DOHH2 (cell line): ENCODE results near the gene DNTT.
A peak's percentile ranks its signal among the peaks of the same experiment; 100 is the strongest.

Experiments used
- H3F3A ChIP-seq: fragments of 200-600 bp; sonication (generic), shearing (Covaris generic); 2 replicates; pipeline ENCODE4 v1.6.0; 2016; ENCODE audit warnings: antibody characterized with exemption, mild to moderate bottlenecking; ENCODE audit not compliant: control insufficient read depth, insufficient read depth
- H3K27ac ChIP-seq: fragments of 200-600 bp; sonication (generic); 2 replicates; pipeline ENCODE4 v1.5.1; 2014; ENCODE audit warnings: low read depth, mild to moderate bottlenecking, low read length, moderate library complexity
- H3K27me3 ChIP-seq: fragments of 200-600 bp; sonication (generic); 2 replicates; pipeline ENCODE4 v1.6.1; 2014; ENCODE audit warnings: mild to moderate bottlenecking, low read length, mixed read lengths; ENCODE audit not compliant: control insufficient read depth
- H3K36me3 ChIP-seq: fragments of 200-600 bp; sonication (generic); 2 replicates; pipeline ENCODE4 v1.6.1; 2014; ENCODE audit warnings: mild to moderate bottlenecking, low read length, moderate library complexity, mixed read lengths; ENCODE audit not compliant: control insufficient read depth
- H3K4me1 ChIP-seq: fragments of 200-600 bp; sonication (generic); 2 replicates; pipeline ENCODE4 v1.6.1; 2014; ENCODE audit warnings: mild to moderate bottlenecking, low read length, mixed read lengths; ENCODE audit not compliant: control insufficient read depth
- H3K4me2 ChIP-seq: fragments of 200-600 bp; sonication (generic); 2 replicates; pipeline ENCODE4 v1.6.0; 2014; ENCODE audit warnings: mild to moderate bottlenecking, low read length, moderate library complexity
- H3K4me3 ChIP-seq: fragments of 200-600 bp; sonication (generic); 2 replicates; pipeline ENCODE4 v1.5.1; 2014; ENCODE audit warnings: mild to moderate bottlenecking, low read length, mixed read lengths
- H3K79me2 ChIP-seq: fragments of 200-600 bp; sonication (generic); 2 replicates; pipeline ENCODE4 v1.6.1; 2014; ENCODE audit warnings: mild to moderate bottlenecking, low read length, mixed read lengths; ENCODE audit not compliant: control insufficient read depth
- H3K9me2 ChIP-seq: fragments of 200-600 bp; sonication (generic); replicated peaks from 2 replicates; pipeline ENCODE4 v1.6.1; 2014; ENCODE audit warnings: mild to moderate bottlenecking, low read length, mixed read lengths; ENCODE audit not compliant: control insufficient read depth
- H3K9me3 ChIP-seq: fragments of 200-600 bp; sonication (generic); 2 replicates; pipeline ENCODE4 v1.6.1; 2014; ENCODE audit warnings: antibody characterized with exemption, low read length, mixed read lengths; ENCODE audit not compliant: control insufficient read depth, insufficient read depth
- H4K20me1 ChIP-seq: fragments of 200-600 bp; sonication (generic); 2 replicates; pipeline ENCODE4 v1.6.0; 2014; ENCODE audit warnings: low read depth, mild to moderate bottlenecking, antibody characterized with exemption, low read length, moderate library complexity; ENCODE audit not compliant: control insufficient read depth, insufficient read depth
- EZH2phosphoT487 ChIP-seq: fragments of 200-600 bp; sonication (generic); IDR thresholded peaks from 2 replicates; pipeline ENCODE4 v1.6.1; 2017; ENCODE audit warnings: borderline replicate concordance, mild to moderate bottlenecking, antibody characterized with exemption, low read length, moderate library complexity, mixed read lengths
- TF ChIP-seq, protein P1 (sequence below): fragments of 200-600 bp; sonication (generic); IDR thresholded peaks from one replicate; pipeline ENCODE4 v1.5.1; 2014; ENCODE audit warnings: antibody characterized with exemption, mild to moderate bottlenecking, low read depth, low read length; ENCODE audit not compliant: poor library complexity, severe bottlenecking

DNTT gene

DNA sequence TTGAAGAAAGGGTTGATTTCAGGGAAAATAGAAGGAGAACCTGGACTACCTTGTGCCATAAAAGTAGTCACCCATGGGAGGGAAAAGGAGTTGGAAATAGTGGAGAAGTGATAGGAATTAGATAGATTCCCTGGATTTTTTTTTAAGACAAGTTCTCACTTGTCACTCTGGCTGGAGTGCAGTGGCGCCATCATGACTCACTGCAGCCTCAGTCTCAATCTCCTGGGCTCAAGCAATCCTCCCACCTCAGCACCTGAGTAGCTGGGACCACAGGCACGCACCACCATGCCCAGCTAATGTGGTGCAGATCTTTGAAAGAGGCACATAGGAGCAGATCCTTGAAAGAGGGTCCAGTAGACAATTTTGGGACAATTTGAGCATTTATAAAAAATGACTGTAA is 23.4 kb upstream of the DNTT start:
- H3K9me3 ChIP-seq: peaks cover 3% of the 10 kb centered on the region; the same call in 1 of the 2 replicates
- no peaks in the 10 kb centered on the region for H4K20me1 ChIP-seq
- peak overlapping the region; percentile 15 for H3K4me2 ChIP-seq
- peaks cover 5% of the 10 kb centered on the region for H3K79me2 ChIP-seq
- peaks cover 93% of the 10 kb centered on the region for H3K4me1 ChIP-seq
- H3K36me3 ChIP-seq: peaks cover 8% of the 10 kb centered on the region; the same call in 1 of the 2 replicates
- H3K27ac ChIP-seq: no peak overlapping the region
- no peaks in the 10 kb centered on the region for H3K9me2 ChIP-seq
- H3K4me3 ChIP-seq: no peak overlapping the region
- TF ChIP-seq, protein P1, sequence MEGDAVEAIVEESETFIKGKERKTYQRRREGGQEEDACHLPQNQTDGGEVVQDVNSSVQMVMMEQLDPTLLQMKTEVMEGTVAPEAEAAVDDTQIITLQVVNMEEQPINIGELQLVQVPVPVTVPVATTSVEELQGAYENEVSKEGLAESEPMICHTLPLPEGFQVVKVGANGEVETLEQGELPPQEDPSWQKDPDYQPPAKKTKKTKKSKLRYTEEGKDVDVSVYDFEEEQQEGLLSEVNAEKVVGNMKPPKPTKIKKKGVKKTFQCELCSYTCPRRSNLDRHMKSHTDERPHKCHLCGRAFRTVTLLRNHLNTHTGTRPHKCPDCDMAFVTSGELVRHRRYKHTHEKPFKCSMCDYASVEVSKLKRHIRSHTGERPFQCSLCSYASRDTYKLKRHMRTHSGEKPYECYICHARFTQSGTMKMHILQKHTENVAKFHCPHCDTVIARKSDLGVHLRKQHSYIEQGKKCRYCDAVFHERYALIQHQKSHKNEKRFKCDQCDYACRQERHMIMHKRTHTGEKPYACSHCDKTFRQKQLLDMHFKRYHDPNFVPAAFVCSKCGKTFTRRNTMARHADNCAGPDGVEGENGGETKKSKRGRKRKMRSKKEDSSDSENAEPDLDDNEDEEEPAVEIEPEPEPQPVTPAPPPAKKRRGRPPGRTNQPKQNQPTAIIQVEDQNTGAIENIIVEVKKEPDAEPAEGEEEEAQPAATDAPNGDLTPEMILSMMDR: peak; percentile 19
- TF ChIP-seq EZH2phosphoT487: no peak
- H3F3A ChIP-seq: peaks cover 6% of the 10 kb centered on the region; the same call in 1 of the 2 replicates
- no peaks in the 10 kb centered on the region for H3K27me3 ChIP-seq

DNA sequence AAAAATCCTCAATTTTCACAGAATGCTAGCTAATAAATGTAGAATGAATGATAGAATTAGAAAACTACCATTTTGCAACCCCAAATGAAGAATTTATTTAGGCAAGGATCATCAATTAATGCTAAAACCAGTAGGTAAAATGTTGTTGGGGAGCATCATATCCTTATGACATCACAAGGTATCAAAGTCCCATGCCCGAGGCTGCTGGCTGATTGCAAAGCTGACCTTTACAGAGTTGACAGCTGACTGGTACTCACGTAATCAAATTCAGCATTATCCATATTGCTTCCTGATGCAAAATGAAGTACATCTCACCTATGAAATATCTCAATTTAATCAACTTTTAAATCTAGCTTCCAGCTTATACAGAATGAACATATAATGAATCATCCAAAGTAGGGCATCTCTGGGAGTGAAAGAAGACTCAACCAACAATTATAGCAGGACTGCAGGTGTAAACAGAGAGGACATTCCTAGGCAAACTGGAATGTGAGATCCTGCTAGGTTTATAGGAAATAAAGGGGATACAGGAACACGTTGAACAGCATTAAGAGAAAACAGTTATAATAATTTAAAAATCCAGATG is 22.7 kb upstream of the DNTT start:
- H3K4me3 ChIP-seq: no peak overlapping the region
- no peaks in the 10 kb centered on the region for H3K9me2 ChIP-seq
- peaks cover 93% of the 10 kb centered on the region for H3K4me1 ChIP-seq
- H3K27ac ChIP-seq: no peak overlapping the region
- TF ChIP-seq EZH2phosphoT487: no peak
- TF ChIP-seq, protein P1: no peak
- H3K27me3 ChIP-seq: no peaks in the 10 kb centered on the region
- H3K9me3 ChIP-seq: peaks cover 3% of the 10 kb centered on the region; the same call in 1 of the 2 replicates
- peaks cover 9% of the 10 kb centered on the region for H3K79me2 ChIP-seq
- H3K4me2 ChIP-seq: no peak overlapping the region
- no peaks in the 10 kb centered on the region for H4K20me1 ChIP-seq
- H3K36me3 ChIP-seq: peaks cover 6% of the 10 kb centered on the region; the same call in 1 of the 2 replicates
- peaks cover 8% of the 10 kb centered on the region for H3F3A ChIP-seq

DNA sequence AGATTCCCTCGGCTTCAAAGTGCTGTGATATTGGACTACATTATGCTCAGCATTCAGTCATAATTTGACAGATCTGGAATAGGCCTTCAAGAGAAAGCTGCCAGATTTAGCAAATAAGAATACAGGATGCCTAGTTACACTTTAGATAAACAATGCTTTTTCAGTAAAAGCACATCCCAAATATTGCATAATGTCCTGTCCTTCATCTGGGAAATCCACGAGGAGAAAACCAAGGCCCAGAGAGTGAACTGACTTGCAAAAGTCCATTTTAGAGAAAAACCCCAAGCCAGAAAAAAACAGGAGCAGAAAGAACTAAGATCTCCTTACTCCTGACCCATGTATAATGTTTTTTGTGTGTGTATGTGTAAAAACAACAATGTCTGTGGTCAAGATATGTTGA is 20.9 kb upstream of the DNTT start:
- H3K79me2 ChIP-seq: peaks cover 9% of the 10 kb centered on the region
- TF ChIP-seq EZH2phosphoT487: no peak
- TF ChIP-seq, protein P1: no peak
- H3K27ac ChIP-seq: no peak overlapping the region
- peak overlapping the region; percentile 16; the same call in 1 of the 2 replicates for H3K4me3 ChIP-seq
- peaks cover 87% of the 10 kb centered on the region for H3K4me1 ChIP-seq
- H3K36me3 ChIP-seq: 0 out of 2 replicates have a peak, but pooled peaks cover 5% of the 10 kb centered on the region
- H3K4me2 ChIP-seq: peak overlapping the region; percentile 35
- no peaks in the 10 kb centered on the region for H3K9me3 ChIP-seq
- no peaks in the 10 kb centered on the region for H3K9me2 ChIP-seq
- H4K20me1 ChIP-seq: no peaks in the 10 kb centered on the region
- H3K27me3 ChIP-seq: no peaks in the 10 kb centered on the region
- peaks cover 25% of the 10 kb centered on the region for H3F3A ChIP-seq
